IMR-90 (cell line): Measurements from ENCODE around the gene AHCYL2. TPM values are rescaled to one million over a fixed set of nuclear protein-coding genes. Genes with fewer than 3 reads are reported as not detected.

Source experiments
- ATAC-seq: fragments of 200-7000 bp; cut with Tn5 transposase; 2 replicates; pipeline ENCODE4 v1.9.1; 2020; ENCODE audit warnings: low read depth, mild to moderate bottlenecking, moderate library complexity
- BruUV-seq: library from RNA; stranded (reverse); fragments of 400-500 nt; replicated peaks from 2 replicates; lab custom pipeline; 2021; lab: Mats Ljungman, UMichigan
- CTCF ChIA-PET: fragments of 300-600 bp; formaldehyde crosslinking; extraction: SDS; loops from one replicate; lab custom pipeline; 2021; ENCODE audit warnings: antibody characterized with exemption; lab: Yijun Ruan, JAX
- POLR2A ChIA-PET: fragments of 300-600 bp; sonication (Branson Sonifier 250); formaldehyde crosslinking; loops from one replicate; lab custom pipeline; 2022; ENCODE audit warnings: antibody characterized with exemption; ENCODE audit not compliant: unreplicated experiment; lab: Charles Lee
- DNase-seq: peaks from one replicate; pipeline ENCODE4 v3.0.0; 2013
- H2AFZ ChIP-seq: replicated peaks from 2 replicates; pipeline ENCODE3; 2013; ENCODE audit warnings: low read length, mild to moderate bottlenecking; ENCODE audit not compliant: poor library complexity
- H2AK5ac ChIP-seq: 2 replicates; pipeline ENCODE4 v1.6.1; 2013; ENCODE audit warnings: low read depth, low read length, inconsistent platforms
- H2AK9ac ChIP-seq: replicated peaks from 2 replicates; pipeline ENCODE3; 2013; ENCODE audit warnings: mild to moderate bottlenecking, low read depth, low read length, moderate library complexity; ENCODE audit not compliant: poor library complexity
- H2BK120ac ChIP-seq: 2 replicates; pipeline ENCODE4 v1.6.1; 2013; ENCODE audit warnings: low read depth, low read length, inconsistent platforms
- H2BK15ac ChIP-seq: 3 replicates; pipeline ENCODE4 v1.6.1; 2013; ENCODE audit warnings: low read depth, low read length, inconsistent platforms
- H2BK20ac ChIP-seq: 2 replicates; pipeline ENCODE4 v1.6.1; 2013; ENCODE audit warnings: low read depth, mild to moderate bottlenecking, inconsistent platforms, low read length, moderate library complexity
- H2BK5ac ChIP-seq: 2 replicates; pipeline ENCODE4 v1.6.1; 2013; ENCODE audit warnings: mild to moderate bottlenecking, low read depth, low read length, inconsistent platforms; ENCODE audit not compliant: poor library complexity, severe bottlenecking
- H3K14ac ChIP-seq: replicated peaks from 2 replicates; pipeline ENCODE4 v1.6.1; 2013; ENCODE audit warnings: low read depth, low read length, inconsistent platforms
- H3K18ac ChIP-seq: 2 replicates; pipeline ENCODE4 v1.6.1; 2013; ENCODE audit warnings: low read depth, low read length, control low read depth
- H3K23ac ChIP-seq: 2 replicates; pipeline ENCODE4 v1.6.1; 2013; ENCODE audit warnings: low read depth, low read length, inconsistent platforms
- H3K27ac ChIP-seq: 2 replicates; pipeline ENCODE4 v1.5.1; 2013; ENCODE audit warnings: mild to moderate bottlenecking, control low read depth, low read length; ENCODE audit not compliant: insufficient read depth
- H3K27me3 ChIP-seq: 2 replicates; pipeline ENCODE4 v1.6.1; 2013; ENCODE audit warnings: low read length; ENCODE audit not compliant: control insufficient read depth, insufficient read depth
- H3K36me3 ChIP-seq: 2 replicates; pipeline ENCODE4 v1.6.1; 2013; ENCODE audit warnings: low read length, mixed read lengths; ENCODE audit not compliant: control insufficient read depth, insufficient read depth
- H3K4ac ChIP-seq: 2 replicates; pipeline ENCODE4 v1.6.1; 2013; ENCODE audit warnings: low read depth, low read length, inconsistent platforms
- H3K4me1 ChIP-seq: 2 replicates; pipeline ENCODE4 v1.6.1; 2013; ENCODE audit warnings: low read length, mixed read lengths; ENCODE audit not compliant: control insufficient read depth, insufficient read depth
- H3K4me2 ChIP-seq: 2 replicates; pipeline ENCODE4 v1.6.1; 2013; ENCODE audit warnings: low read depth, mild to moderate bottlenecking, control low read depth, low read length, moderate library complexity
- H3K4me3 ChIP-seq: 2 replicates; pipeline ENCODE4 v1.5.1; 2013; ENCODE audit warnings: low read depth, mild to moderate bottlenecking, control low read depth, low read length, moderate library complexity; ENCODE audit not compliant: insufficient read depth
- H3K56ac ChIP-seq: 2 replicates; pipeline ENCODE4 v1.6.1; 2013; ENCODE audit warnings: low read length, inconsistent platforms; ENCODE audit not compliant: insufficient read depth; ENCODE audit errors: extremely low read depth
- H3K79me1 ChIP-seq, 2 experiments: 2 replicates each; pipeline ENCODE4 v1.6.1; 2013; ENCODE audit warnings: low read length in 2 of 2, inconsistent platforms in 1 of 2, low read depth in 1 of 2
- H3K9ac ChIP-seq: 2 replicates; pipeline ENCODE4 v1.6.1; 2013; ENCODE audit warnings: low read depth, low read length, control low read depth
- H3K9me1 ChIP-seq: 2 replicates; pipeline ENCODE4 v1.6.1; 2013; ENCODE audit warnings: low read length, inconsistent platforms; ENCODE audit not compliant: insufficient read depth
- H3K9me3 ChIP-seq: 2 replicates; pipeline ENCODE4 v1.6.1; 2013; ENCODE audit warnings: low read length; ENCODE audit not compliant: control insufficient read depth, insufficient read depth
- H4K20me1 ChIP-seq: 2 replicates; pipeline ENCODE4 v1.6.1; 2013; ENCODE audit warnings: low read length, inconsistent platforms; ENCODE audit not compliant: insufficient read depth
- H4K5ac ChIP-seq: 2 replicates; pipeline ENCODE4 v1.6.1; 2013; ENCODE audit warnings: mild to moderate bottlenecking, low read depth, low read length, control low read depth
- H4K8ac ChIP-seq, 2 experiments: 2 replicates each; pipeline ENCODE4 v1.6.1; 2013; ENCODE audit warnings: low read depth in 2 of 2, low read length in 2 of 2, control low read depth in 1 of 2, inconsistent platforms in 1 of 2
- H4K91ac ChIP-seq: 2 replicates; pipeline ENCODE4 v1.6.1; 2013; ENCODE audit warnings: low read depth, low read length, inconsistent platforms; ENCODE audit not compliant: insufficient read depth
- BHLHE40 ChIP-seq: fragments of 150-350 bp; IDR thresholded peaks from 2 replicates; pipeline ENCODE4 v1.6.1; 2016; ENCODE audit warnings: mild to moderate bottlenecking, low read depth, low read length
- CEBPB ChIP-seq: IDR thresholded peaks from 2 replicates; pipeline ENCODE4 v1.6.1; 2012; ENCODE audit warnings: low read depth, low read length, improper control_type of control experiment
- CHD1 ChIP-seq: IDR thresholded peaks from 2 replicates; pipeline ENCODE4 v1.6.1; 2012; ENCODE audit warnings: low read depth, low read length, improper control_type of control experiment
- FOS ChIP-seq: fragments of 150-350 bp; IDR thresholded peaks from 2 replicates; pipeline ENCODE4 v1.6.1; 2016; ENCODE audit warnings: low read depth, low read length
- MAFK ChIP-seq: IDR thresholded peaks from 2 replicates; pipeline ENCODE4 v1.6.1; 2012; ENCODE audit warnings: low read depth, low read length, improper control_type of control experiment
- MAZ ChIP-seq: IDR thresholded peaks from 2 replicates; pipeline ENCODE4 v1.6.1; 2012; ENCODE audit warnings: low read depth, mild to moderate bottlenecking, low read length, improper control_type of control experiment, moderate library complexity, borderline replicate concordance
- MXI1 ChIP-seq: IDR thresholded peaks from 2 replicates; pipeline ENCODE4 v1.6.1; 2012; ENCODE audit warnings: low read depth, mild to moderate bottlenecking, low read length, moderate library complexity, borderline replicate concordance
- NFE2L2 ChIP-seq: fragments of 150-350 bp; IDR thresholded peaks from 2 replicates; pipeline ENCODE4 v1.6.1; 2016; ENCODE audit warnings: low read depth, mild to moderate bottlenecking, low read length
- POLR2A ChIP-seq: IDR thresholded peaks from 2 replicates; pipeline ENCODE4 v1.6.1; 2012; ENCODE audit warnings: mild to moderate bottlenecking, low read depth, low read length
- RAD21 ChIP-seq: IDR thresholded peaks from 2 replicates; pipeline ENCODE4 v1.6.1; 2012; ENCODE audit warnings: low read length, improper control_type of control experiment
- RCOR1 ChIP-seq: IDR thresholded peaks from 2 replicates; pipeline ENCODE4 v1.6.1; 2012; ENCODE audit warnings: mild to moderate bottlenecking, low read length, improper control_type of control experiment; ENCODE audit not compliant: insufficient replicate concordance
- RFX5 ChIP-seq: IDR thresholded peaks from 2 replicates; pipeline ENCODE4 v1.8.0; 2012; ENCODE audit warnings: low read depth, mild to moderate bottlenecking, low read length, moderate library complexity
- WGBS, 2 experiments: methylation state at CpG; one replicate each; pipeline versions ENCODE4 v1.1.5 to v1.1.7; 2013; ENCODE audit warnings: missing lambda C conversion rate in 2 of 2; ENCODE audit not compliant: insufficient read length in 1 of 2; ENCODE audit errors: extremely low coverage in 2 of 2; 5-methylcytosine and 5-hydroxymethylcytosine counted together
- dilution Hi-C: fragments of 300-500 bp; cut with HindIII; formaldehyde crosslinking; loops from one replicate; pipeline ENCODE4 v1.14.3; 2018; ENCODE audit warnings: low sequenced_read_pairs; ENCODE audit not compliant: unreplicated experiment
- in situ Hi-C: fragments of 300-500 bp; cut with MboI; formaldehyde crosslinking; loops from 3 replicates; pipeline ENCODE4 v1.14.3; 2019; ENCODE audit warnings: low sequenced_read_pairs, inconsistent platforms, mixed read lengths
- intact Hi-C: fragments of 100-400 bp; cut with micrococcal nuclease; formaldehyde crosslinking; loops from 2 replicates; pipeline ENCODE4 v1.10.0; 2022
- polyA plus RNA-seq, 3 experiments: library from polyadenylated mRNA; depleted of rRNA; stranded (reverse); fragments of >200 nt; gene quantifications; 2 replicates each; pipeline ENCODE4 v1.2.3, GENCODE V29; 2012; ENCODE audit warnings: low replicate concordance in 1 of 3
- total RNA-seq: library from RNA; depleted of rRNA; stranded (reverse); fragments of >200 nt; gene quantifications from 2 replicates; pipeline ENCODE4 v1.2.3, GENCODE V29; 2012
- TF ChIP-seq, protein P1 (sequence below): fragments of 150-350 bp; IDR thresholded peaks from 2 replicates; pipeline ENCODE4 v1.6.1; 2017; ENCODE audit warnings: mild to moderate bottlenecking, antibody characterized with exemption, low read length, low read depth
- TF ChIP-seq, protein P2 (sequence below): fragments of 150-350 bp; IDR thresholded peaks from 2 replicates; pipeline ENCODE4 v1.6.1; 2016; ENCODE audit warnings: low read depth, mild to moderate bottlenecking, low read length, moderate library complexity, borderline replicate concordance
- TF ChIP-seq, protein P3 (sequence below): conservative IDR thresholded peaks from 2 replicates; pipeline ENCODE4 v1.5.1; 2012; ENCODE audit warnings: mild to moderate bottlenecking, low read depth, low read length, improper control_type of control experiment

The AHCYL2 gene
- total and polyA plus RNA-seq, 2 of the 4 experiments (the other 2 are of a cell fraction): 5.7 to 7.6 TPM

DNA sequence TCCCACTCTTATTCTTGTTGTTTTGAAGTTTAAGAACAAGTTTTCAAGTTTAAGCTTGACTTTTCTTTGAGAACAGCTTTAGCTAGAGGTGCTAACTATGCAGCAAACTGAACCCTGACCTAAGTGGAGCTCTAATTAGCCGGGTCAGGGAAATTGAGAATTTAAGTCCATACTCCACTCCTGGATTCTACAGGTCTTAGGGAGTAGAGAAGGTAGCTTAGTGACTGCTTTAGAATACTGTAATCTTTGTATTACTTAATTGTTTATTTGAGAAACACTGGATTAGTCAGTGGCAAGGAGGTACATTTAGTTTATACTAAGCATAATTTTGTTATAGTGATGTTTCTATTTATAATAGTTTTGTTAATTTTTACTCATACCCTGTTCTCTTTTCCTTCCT, 134.8 kb downstream of the AHCYL2 start:
- CTCF ChIA-PET: interaction anchor here (1.1 to 3.0 kb wide), 3 partner anchors 8 to 17 kb away, joined by 3 to 9 read pairs (median 9); no protein-coding TSS in a partner anchor
- Histone ChIP-seq H3K18ac (no peak overlapping the region), H3K36me3 (no peaks in the 10 kb centered on the region), H2AK5ac (no peak overlapping the region), H4K8ac (no peak overlapping the region), H3K23ac (no peak overlapping the region), H2BK20ac (no peak overlapping the region), H3K14ac (no peak overlapping the region), H3K9me3 (no peaks in the 10 kb centered on the region), H2BK15ac (no peak overlapping the region), H3K79me1 (no peaks in the 10 kb centered on the region), H2BK5ac (no peak overlapping the region), H2AK9ac (no peak overlapping the region), H3K4ac (no peak overlapping the region), H4K91ac (no peak overlapping the region), H4K20me1 (no peaks in the 10 kb centered on the region), H3K9ac (no peak overlapping the region), H3K4me2 (peak overlapping the region; percentile 40; the same call in 1 of the 2 replicates), H3K27me3 (no peaks in the 10 kb centered on the region), H2AFZ (no peak overlapping the region), H3K56ac (no peak overlapping the region), H3K4me3 (no peak overlapping the region), H4K5ac (no peak overlapping the region), H2BK120ac (no peak overlapping the region), H3K4me1 (peaks cover 2% of the 10 kb centered on the region; the same call in 1 of the 2 replicates), H3K9me1 (0 out of 2 replicates have a peak, but pooled peaks cover 3% of the 10 kb centered on the region), H3K27ac (no peak overlapping the region)
- in situ Hi-C loops: loop anchor here (10.0 to 25.0 kb wide), 2 partner anchors 265 to 653 kb away; no protein-coding TSS in a partner anchor
- no TSS peak for BruUV-seq
- POLR2A ChIA-PET: no interaction called here
- intact Hi-C loops: no loop called here
- WGBS, 2 experiments: no CpG with 5 or more reads among the region's 1 CpG
- DNase-seq (peak; percentile 45), ATAC-seq (peak; percentile 74)
- dilution Hi-C loops: no loop called here
- no peak for TF ChIP-seq RCOR1
- TF ChIP-seq, protein P1, sequence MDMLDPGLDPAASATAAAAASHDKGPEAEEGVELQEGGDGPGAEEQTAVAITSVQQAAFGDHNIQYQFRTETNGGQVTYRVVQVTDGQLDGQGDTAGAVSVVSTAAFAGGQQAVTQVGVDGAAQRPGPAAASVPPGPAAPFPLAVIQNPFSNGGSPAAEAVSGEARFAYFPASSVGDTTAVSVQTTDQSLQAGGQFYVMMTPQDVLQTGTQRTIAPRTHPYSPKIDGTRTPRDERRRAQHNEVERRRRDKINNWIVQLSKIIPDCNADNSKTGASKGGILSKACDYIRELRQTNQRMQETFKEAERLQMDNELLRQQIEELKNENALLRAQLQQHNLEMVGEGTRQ: no peak
- no peak for TF ChIP-seq BHLHE40
- no peak for TF ChIP-seq RAD21
- TF ChIP-seq MXI1: no peak
- TF ChIP-seq, protein P2, sequence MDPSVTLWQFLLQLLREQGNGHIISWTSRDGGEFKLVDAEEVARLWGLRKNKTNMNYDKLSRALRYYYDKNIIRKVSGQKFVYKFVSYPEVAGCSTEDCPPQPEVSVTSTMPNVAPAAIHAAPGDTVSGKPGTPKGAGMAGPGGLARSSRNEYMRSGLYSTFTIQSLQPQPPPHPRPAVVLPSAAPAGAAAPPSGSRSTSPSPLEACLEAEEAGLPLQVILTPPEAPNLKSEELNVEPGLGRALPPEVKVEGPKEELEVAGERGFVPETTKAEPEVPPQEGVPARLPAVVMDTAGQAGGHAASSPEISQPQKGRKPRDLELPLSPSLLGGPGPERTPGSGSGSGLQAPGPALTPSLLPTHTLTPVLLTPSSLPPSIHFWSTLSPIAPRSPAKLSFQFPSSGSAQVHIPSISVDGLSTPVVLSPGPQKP: no peak
- no peak for TF ChIP-seq CEBPB
- no peak for TF ChIP-seq RFX5
- TF ChIP-seq MAFK: no peak
- no peak for TF ChIP-seq NFE2L2
- no peak for TF ChIP-seq MAZ
- TF ChIP-seq, protein P3, sequence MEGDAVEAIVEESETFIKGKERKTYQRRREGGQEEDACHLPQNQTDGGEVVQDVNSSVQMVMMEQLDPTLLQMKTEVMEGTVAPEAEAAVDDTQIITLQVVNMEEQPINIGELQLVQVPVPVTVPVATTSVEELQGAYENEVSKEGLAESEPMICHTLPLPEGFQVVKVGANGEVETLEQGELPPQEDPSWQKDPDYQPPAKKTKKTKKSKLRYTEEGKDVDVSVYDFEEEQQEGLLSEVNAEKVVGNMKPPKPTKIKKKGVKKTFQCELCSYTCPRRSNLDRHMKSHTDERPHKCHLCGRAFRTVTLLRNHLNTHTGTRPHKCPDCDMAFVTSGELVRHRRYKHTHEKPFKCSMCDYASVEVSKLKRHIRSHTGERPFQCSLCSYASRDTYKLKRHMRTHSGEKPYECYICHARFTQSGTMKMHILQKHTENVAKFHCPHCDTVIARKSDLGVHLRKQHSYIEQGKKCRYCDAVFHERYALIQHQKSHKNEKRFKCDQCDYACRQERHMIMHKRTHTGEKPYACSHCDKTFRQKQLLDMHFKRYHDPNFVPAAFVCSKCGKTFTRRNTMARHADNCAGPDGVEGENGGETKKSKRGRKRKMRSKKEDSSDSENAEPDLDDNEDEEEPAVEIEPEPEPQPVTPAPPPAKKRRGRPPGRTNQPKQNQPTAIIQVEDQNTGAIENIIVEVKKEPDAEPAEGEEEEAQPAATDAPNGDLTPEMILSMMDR: no peak
- TF ChIP-seq FOS: no peak
- TF ChIP-seq CHD1: no peak
- TF ChIP-seq POLR2A: no peak
